ENCODE data around the gene INTS15.

INTS15 gene

GRCh38 chr7:6643915-6644625, 54.2 kb downstream of the INTS15 start:
- DNase-seq, result no peak

- no peak for DNase-seq
Measured at GRCh38 chr7:6644728-6645127, 54.9 kb downstream of the INTS15 start.

GRCh38 chr7:6646465-6646864, 56.6 kb downstream of the INTS15 start:
- DNase-seq, result no peak

GRCh38 chr7:6647080-6647479, 57.3 kb downstream of the INTS15 start:
- DNase-seq, result no peak

GRCh38 chr7:6647541-6647940, 57.7 kb downstream of the INTS15 start:
- DNase-seq, result no peak

GRCh38 chr7:6648066-6648814, 58.4 kb downstream of the INTS15 start:
- no peak for DNase-seq

- no peak for DNase-seq
Measured at GRCh38 chr7:6648815-6649104, 58.9 kb downstream of the INTS15 start.

- no peak for DNase-seq
Measured at GRCh38 chr7:6649241-6649961, 59.6 kb downstream of the INTS15 start.

GRCh38 chr7:6650086-6650485, 60.3 kb downstream of the INTS15 start:
- no peak for DNase-seq

GRCh38 chr7:6650521-6651011, 60.7 kb downstream of the INTS15 start:
- DNase-seq, result no peak

GRCh38 chr7:6651851-6652445, 62.1 kb downstream of the INTS15 start:
- DNase-seq, result no peak

GRCh38 chr7:6652446-6653011, 62.7 kb downstream of the INTS15 start:
- no peak for DNase-seq

- DNase-seq, result no peak
Measured at GRCh38 chr7:6653071-6654003, 63.5 kb downstream of the INTS15 start.

GRCh38 chr7:6654113-6654841, 64.5 kb downstream of the INTS15 start:
- DNase-seq, result no peak

- DNase-seq, result no peak
Measured at GRCh38 chr7:6654842-6655610, 65.2 kb downstream of the INTS15 start.

GRCh38 chr7:6655636-6656385, 66.0 kb downstream of the INTS15 start:
- DNase-seq, result no peak

- DNase-seq, result no peak
Measured at GRCh38 chr7:6656413-6656812, 66.6 kb downstream of the INTS15 start.

All from activated CD4-positive, alpha-beta T cell treated with anti-CD3 and anti-CD28 coated beads, Interleukin-2, Interleukin-6, amounts not matched to agents 100 ng/mL and 50 ng/mL, durations not matched to agents 16 hours and 8 hours (primary cell).